NOMO-1 treated with DMSO at 0.1 percent for 48 hours (cell line): ENCODE data around the gene UNC13D.
"Not testable (repeated sequence)": the region's sequence is repeated elsewhere in the genome, so short reads cannot be mapped to it uniquely, and the experiment has no call there.

ENCODE experiments used
- DNase-seq: peaks from one replicate; lab custom pipeline; 2025; ENCODE audit not compliant: unreplicated experiment; lab: John Stamatoyannopoulos, UW

The UNC13D gene

DNA sequence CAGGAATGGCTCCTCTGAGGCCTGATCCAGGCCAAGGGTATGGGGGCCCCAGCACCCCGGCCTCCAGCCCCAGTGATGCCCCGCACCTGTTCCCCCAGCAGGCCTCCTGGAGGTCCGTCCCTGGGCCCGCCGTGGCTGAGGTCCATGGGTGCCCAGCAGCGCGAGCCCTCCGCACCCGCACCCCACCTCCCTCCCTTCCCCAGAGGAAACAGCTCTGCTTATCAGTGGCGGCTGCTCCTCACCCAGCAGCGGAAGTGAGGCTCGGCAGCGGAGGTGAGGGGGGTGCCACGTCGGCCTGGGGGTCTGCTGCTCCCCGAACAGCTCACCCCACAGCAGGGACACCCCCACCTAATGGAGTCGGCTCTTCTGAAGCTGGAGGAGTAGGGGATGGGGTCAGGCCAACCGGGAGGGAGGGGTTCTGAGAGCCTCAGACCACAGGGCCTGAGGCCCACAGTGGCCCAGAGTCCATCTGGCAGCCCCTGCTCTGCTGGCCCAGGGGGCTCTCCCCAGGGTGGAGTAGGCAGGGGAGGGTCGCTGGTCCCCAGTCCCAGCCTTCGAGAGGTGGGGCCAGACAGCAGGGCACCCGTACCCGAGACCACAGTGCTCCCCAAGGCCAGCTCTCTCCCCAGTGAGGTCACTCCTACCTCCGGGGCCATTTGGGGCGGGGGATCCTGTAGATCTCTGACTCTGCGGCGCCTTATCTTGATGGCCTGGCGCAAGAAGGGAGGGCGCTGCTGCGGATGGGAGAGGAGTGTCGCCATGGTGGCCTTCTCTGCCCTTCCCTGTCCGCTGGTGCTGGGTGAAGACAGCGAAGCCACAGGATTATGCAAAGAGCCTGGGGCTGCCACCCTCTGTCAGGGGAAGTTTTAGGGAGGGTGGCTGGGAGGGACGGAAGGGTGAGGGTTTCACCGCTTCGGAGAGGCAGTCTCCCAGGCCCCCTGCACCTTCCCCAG, at the start of gene UNC13D:
TSS of gene UNC13D (minus strand) at position 828 of the 953 bp plus-strand sequence. CDS start at position 761, 67 bp downstream.
- DNase-seq: peak; percentile 36

DNA sequence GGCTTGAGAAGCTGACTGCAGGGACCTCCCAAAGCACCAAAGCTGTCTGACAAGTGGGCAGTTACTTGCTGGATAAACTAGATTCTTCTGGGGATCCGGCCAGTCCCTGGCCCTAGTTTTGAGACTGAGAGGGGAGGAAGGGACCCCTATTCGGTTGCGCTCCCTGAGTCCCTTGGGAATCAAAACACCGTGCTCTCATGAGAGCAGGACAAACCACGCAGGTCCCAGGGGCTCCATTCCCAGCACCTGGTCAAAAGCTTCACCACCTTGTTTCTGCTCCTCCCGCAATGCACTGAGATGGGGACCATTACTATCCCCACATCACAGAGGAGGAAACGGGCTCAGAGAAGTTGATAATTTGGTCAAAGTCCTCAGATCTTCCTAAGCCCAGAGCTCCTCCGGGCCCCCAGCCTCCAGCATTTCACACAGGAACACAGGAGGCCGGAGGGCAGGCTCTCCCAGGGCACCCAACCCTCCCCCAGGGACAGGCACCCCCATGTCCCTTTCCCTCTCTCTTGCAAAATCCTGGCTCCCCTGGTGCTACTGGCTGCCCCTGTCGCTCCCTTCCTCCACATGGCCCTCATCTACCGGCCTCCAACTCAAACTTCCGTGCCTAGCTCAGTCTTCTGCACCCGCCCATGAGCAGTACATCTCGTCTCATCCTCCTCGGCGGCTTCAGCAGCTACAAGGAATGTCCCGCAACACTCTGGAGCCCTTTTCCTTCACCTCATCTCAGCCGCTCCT, 49.3 kb upstream of the UNC13D start:
- DNase-seq: no peak

DNA sequence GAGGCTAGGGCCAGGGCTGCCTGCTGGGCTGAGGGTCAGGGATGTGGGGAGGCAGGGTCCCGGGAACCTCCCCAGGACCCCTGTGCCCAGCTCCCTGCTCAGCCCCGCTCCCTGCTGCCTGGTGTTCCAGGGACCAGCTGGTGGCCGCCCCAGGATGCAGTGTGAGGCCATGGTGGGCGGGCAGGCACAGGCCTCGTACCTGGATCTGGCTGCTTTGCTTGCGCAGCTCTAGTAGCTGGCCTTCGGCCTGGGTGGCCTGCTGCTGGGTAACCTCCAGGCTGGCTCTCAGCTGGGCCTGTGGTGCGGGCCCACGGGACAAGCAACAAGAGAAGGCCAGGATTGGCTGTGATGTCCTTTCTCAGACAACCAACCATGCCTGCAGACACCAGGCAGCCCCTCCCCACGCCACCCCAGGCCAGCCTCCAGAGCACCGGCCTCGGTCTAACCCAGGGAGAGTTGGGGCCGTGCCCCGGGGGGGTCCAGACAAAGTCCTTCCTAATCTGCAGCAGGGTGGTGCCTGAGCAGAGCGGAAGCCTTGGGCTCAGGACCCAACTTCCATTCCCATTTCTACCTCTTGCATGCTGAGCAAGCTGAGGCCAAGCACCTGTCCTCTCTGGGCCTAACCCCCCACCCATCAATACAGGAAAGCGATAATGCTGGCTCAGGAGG, 48.5 kb upstream of the UNC13D start:
- no peak for DNase-seq

DNA sequence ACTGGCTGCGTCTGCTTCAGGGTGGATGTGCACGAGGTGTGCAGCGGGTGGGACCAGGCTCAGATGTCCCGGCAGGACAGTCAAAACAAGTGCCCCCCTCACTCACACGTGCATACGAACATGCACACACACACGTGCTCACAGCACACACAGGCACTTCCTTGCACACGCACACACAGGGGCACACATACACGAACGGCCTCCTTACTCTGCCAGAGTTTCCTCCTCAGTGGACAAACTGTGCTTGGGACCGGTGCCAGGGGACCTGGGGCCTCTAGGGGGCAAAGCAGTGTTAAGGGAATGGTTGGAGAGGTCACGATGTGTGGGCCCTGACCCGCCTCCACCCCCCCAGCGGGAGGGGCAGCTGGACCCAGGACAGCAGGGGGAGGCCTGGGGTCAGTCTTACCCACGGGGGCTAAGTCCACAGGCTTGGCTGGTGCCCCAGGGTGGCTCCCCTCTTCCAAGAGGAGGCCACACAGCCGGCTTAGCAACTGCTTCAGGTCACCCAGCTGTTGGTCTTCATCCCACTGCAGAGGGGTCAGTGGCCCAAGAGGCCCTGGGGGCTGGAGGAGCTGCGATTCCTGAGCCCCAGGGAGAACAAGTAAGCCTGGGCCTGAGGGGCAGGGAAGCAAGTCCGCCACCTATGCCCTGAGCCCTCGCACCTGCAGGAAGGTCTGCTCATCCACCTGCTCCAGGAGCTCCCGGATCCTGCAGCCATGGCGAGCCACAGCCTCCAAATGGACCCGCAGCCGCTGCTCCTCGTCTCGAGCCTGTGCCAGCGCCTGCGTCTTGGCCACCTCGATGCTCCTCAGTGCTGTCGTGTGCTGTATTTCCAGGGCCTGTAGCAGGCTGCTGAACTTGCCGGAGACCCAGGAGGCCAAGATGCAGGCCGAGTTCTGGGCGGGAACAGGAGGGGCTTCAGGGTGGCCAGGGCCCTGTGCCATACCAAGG, 47.7 kb upstream of the UNC13D start:
- no peak for DNase-seq

DNA sequence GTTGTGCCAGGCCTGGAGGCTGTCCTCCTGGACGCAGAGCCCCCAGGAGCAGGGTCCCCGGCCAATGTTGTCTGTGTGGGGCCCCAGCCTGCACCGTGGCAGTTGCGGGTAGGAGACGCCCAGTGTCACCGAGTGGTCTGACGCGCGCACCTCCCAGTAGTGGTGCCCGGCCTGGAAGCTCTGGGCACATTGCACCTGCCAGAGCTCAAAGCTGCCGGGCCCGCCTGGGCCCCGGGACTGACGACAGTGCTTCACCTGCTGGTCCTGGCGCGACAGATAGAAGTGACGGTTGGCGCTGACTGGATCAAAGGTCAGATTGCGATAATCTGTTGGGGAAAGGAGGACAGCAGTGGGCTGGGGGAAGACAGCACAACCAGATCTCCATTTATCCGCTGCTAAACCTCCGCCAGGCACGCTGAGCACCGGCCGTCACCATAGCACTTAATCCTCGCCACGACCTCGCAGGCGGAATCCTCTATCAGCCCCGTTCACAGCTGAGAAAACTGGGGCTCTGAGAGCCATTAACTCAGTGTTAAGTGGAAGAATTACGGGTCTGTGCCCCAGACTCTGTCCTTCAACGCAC, 46.9 kb upstream of the UNC13D start:
- DNase-seq: no peak

DNA sequence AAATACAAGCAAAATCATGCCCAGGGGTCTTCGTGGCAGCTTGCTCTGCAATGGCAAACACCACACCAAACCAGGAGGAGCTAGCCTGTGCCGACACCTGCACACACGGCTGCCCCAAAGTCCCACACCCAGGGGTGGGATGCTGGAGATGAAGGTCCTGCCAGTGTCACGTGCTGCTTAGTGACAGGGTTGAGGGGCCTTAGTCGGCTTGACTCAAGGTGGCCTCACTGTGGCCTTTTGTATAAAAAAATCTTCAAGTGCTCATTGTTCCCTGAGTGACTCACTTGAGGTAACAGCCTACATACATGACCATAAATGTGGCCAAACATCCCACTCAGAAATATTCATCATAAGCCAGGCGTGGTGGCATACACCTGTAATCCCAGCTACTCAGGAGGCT, 45.2 kb upstream of the UNC13D start:
- no peak for DNase-seq

DNA sequence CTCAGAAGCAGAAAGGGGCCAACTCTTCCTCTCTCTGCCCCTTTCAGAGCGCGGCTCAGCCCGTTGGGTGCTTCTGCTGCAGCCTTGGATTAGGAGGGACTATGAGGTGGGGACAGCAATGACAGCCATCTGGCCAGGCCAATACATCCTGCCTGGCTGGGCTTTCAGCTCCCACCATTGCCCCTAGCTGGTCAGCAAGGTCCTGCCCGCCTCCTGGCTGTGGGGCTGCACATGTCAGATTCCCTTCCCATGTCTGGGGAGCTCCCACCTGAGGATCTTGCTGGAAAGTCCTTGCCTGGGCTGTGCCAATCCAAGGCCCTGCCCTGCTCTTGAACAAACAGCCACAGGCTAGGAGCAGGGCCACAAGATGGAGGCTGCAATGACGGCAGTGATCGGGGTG, 44.3 kb upstream of the UNC13D start:
- DNase-seq: no peak

DNA sequence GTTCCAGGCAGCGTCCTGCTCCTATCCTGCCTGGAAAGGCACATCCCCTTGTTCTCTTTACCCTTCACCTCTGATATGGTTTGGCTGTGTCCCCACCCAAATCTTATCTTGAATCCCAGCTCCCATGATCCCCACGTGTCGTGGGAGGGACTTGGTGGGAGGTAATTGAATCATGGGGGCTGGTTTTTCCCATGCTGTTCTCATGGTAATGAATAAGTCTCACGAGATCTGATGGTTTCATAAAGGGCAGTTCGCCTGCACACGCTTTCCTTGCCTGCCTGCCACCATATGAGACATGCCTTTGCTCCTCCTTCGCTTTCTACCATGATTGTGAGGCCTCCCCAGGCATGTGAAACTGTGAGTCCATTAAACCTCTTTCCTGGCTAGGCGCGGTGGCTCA, 41.7 kb upstream of the UNC13D start:
- DNase-seq: not testable (repeated sequence)

DNA sequence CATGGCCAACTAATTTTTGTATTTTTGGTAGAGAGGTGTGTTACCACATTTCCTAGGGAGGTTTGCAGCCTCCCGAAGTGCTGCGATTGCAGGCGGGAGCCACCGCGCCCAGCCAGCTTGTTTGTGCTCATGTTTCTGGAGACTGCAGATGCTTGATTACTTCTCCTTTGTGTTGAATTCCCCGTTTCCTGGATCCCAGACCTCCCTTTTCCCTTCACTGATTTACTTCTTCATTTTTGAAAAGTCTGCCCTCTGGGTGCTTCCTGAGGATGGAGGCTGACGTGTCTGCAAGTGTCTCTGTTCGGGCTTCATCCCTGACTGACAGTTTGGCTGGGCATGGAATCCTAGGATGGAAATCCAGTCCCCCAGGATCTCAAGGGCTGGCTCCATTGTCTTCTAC, 41.2 kb upstream of the UNC13D start:
- no peak for DNase-seq

DNA sequence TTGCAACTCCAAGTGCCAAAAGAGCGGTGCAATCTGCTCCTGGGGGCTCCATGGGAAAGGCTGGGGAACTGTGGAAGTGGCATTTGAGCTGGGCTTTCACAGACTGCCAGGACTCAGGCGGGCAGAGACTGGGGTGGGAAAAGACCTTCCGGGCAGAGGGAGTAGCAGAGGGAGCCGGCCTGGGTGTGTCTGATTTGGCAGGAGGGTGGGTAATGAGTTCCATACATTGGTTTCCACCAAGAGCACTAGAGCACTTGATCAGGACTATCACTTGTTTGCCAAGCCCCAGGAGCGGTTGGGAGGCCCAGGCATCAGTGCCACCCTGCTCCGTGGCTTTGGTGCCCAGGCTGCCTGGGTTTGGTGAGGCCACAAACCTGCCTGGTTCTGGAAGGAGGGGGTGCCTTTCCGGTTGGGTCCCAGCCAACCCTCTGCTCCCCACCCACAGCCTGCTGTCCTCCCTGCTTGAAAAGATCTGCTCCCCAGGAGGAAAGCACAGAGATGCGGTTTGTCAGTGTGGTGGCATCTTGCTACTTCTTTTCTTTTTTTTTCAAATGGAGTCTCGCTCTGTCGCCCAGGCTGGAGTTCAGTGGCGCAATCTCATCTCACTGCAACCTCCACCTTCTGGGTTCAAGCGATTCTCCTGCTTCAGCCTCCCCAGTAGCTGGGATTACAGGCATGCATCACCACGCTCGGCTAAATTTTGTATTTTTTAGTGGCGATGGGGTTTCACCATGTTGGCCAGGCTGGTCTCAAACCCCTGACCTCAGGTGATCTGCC, 37.7 kb upstream of the UNC13D start:
- DNase-seq: no peak

DNA sequence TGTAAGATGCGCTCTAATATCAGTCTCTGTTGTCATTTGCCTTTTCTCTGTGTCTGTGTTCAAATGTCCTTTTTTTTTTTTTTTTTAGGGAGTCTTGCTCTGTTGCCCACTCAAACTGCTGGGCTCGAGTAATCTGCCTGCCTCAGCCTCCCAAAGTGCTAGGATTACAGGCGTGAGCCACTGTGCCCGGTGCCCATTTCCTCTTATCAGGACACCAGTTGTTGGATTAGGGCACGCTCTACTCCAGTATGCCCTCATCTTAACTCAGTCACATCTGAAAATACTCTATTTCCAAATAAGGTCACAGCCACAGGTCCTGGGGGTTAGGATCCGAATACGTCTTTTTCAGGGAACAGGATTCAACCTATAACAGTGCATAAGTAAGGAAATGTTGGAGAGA, 36.1 kb upstream of the UNC13D start:
- no peak for DNase-seq

DNA sequence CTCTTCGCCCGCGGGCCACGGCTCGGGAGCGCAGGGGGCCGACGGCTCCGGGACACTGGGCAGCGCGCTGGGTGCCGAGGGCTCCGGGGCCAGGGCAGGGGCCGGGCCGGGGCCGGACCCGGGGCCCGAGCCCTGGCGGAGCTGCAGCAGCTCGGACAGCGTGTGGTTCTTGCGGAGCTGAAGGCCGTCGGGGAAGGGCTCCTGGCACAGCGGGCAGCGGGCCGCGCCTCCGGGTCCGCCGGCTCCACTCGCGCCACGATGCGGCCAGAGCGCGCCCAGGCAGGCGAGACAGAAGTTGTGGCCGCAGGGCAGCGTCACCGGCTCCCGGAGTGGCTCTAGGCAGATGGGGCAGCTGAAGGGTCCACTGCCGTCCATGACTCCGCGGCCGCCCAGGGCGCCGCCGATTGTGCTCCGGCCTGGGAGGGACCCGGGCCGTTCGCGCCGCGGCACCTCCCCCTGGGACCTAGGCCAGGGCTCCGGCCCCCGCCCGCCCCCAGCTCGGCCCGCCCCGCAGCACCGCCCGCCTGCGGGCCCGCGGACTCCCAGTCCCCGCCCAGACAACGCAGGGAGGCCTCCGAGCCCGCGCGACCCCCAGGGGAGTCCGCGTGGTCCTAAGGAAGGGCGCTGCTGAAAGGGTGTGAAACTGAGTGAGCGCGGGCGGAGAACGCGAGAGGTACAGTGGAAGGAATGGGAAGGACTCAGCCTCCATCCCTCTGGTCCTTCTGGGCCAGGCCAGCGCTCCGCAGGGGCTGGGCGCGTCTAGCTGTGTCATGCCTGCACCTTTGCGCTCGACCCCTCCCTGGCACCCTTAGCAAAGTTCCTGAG, 34.2 kb upstream of the UNC13D start, which contains the start of gene TRIM47:
TSS of gene TRIM47 (minus strand) at position 408 of the 825 bp plus-strand sequence. CDS start at position 375, 33 bp downstream.
- DNase-seq: no peak

DNA sequence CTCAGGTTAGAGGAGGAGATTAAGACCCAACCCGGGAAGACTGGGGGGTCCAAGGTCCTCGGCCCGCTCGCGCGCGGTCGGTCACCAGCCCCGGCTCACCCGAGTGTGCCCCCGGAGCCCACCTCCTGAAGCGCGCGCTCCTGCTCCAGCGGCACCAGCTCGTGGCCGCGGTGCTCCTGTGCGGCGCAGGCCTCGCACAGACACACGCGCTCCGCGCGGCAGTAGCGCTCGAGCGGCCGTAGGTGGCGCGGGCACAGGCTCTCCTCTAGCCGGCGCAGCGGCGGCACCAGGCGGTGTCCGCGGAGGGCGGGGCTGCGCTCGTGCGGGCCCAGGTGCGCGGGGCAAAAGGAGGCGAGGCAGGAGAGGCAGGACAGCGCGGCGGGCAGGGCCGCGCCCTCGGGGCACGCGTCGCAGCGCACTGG, 33.6 kb upstream of the UNC13D start:
- peak; percentile 68 for DNase-seq

DNA sequence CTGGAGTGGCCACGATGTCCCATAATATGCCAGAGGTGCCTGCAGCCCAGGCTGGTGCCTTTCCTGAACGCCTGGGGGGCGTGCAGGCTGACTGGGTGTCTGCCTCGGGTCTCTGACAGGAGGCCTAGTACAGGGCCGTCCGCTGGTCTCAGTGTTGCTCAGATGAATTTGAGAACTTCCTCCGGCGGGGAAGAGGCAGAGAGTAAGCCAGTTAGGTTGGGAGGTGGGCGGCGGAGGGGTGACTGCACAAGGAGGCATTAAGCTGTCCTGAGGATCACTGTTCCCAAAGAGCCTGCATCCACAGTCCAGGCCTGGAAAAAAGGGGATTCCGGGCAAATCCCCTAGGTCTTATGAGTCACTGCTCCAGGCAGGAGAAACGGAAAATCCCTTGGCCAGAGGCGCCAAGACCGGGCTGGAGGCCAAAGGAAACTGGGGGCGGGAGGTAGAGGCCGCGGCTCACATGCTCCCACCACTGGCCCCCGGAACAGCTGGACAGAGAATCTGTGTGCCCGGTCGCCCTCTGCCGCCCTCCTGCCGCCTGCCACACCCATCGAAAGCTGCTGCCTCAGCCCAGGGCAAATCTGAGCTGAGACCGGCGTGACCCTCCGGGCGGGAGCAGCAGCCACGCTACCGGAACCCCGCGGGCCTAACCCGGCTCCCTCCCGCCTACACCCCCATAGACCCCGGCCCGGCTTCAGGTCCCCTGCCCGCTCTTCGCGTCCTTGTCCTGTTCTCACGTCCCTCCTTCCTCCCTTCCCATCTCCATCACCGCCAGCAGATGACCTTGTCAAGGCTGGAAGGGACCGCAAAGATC, 32.9 kb upstream of the UNC13D start:
- no peak for DNase-seq

DNA sequence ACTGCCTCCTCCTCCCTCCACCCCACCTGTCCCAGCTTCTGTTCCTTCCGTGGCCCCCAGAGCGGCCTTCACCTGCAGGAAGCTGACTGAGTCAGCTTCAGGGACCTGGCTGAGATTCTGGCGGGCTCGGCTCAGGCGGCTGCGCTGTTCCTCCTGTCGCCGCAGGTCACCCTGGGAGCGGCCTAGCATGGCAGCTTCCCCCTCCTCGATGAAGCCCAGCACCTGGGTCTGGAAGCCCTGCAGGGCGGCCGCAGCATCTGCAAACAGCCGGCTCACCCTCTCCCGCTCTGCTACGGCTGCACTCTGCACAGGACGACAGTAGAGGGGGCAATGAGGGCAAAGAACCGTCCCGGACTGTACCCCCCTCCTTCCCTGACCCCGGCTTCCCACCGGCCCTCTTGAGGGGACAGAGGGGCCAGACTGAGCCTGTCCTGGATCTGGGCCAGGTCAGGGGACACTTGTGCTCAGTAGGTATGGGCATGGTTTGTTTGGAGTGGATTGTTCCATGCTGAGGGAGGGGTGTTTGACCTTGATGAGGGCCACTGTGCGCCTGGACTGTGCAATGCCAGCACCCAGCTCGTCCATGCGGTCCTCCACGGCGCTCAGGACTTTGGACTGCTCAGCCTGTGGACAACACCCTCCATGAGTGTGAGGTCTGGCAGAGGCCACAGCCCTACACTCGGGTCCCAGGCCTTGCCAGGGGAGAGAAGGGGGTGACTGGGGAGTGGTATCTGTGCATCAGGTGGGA, 32.2 kb upstream of the UNC13D start:
- DNase-seq: no peak

DNA sequence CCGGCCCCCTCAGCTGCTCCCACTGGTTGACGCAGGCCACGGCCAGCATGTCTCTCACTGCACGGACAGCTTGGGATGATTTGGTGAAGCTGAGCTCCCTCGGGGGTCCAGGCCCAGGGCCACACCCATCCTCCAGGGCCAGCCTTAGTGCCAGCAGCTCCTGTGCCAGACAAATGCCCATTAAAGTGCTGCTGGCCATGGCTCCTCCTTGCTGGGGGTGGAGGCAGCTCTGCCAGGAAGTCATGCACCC, 31.7 kb upstream of the UNC13D start:
- no peak for DNase-seq
